GM23338 (cell line): Measurements from ENCODE around the gene CALHM5. TPM values are rescaled to one million over a fixed set of nuclear protein-coding genes. Genes with fewer than 3 reads are reported as not detected.

ENCODE experiments used
- ATAC-seq: fragments of 200-7000 bp; cut with Tn5 transposase; 3 replicates; pipeline ENCODE4 v1.9.1; 2020
- DNase-seq: peaks from one replicate; pipeline ENCODE4 v3.0.0-alpha.2; 2015; ENCODE audit warnings: low spot score
- H2AFZ ChIP-seq: fragments of 200-600 bp; sonication (generic); 2 replicates; pipeline ENCODE4 v1.8.0; 2016; ENCODE audit warnings: antibody characterized with exemption, mild to moderate bottlenecking, moderate library complexity
- H3F3A ChIP-seq: fragments of 200-600 bp; sonication (generic); replicated peaks from 2 replicates; pipeline ENCODE4 v1.8.0; 2017; ENCODE audit warnings: antibody characterized with exemption, mixed run types, low read depth
- H3K27ac ChIP-seq: fragments of 200-600 bp; sonication (generic); 2 replicates; pipeline ENCODE4 v1.6.1; 2016; ENCODE audit warnings: low read depth
- H3K27me3 ChIP-seq: fragments of 200-600 bp; sonication (generic); 2 replicates; pipeline ENCODE4 v1.8.0; 2016; ENCODE audit warnings: mild to moderate bottlenecking, mixed run types, moderate library complexity; ENCODE audit not compliant: insufficient read depth
- H3K36me3 ChIP-seq: fragments of 200-600 bp; sonication (generic); 2 replicates; pipeline ENCODE4 v1.8.0; 2016; ENCODE audit warnings: mild to moderate bottlenecking; ENCODE audit not compliant: insufficient read depth
- H3K4me1 ChIP-seq: fragments of 200-600 bp; sonication (generic); 2 replicates; pipeline ENCODE4 v1.8.0; 2016; ENCODE audit warnings: mild to moderate bottlenecking, moderate library complexity; ENCODE audit not compliant: insufficient read depth
- H3K4me2 ChIP-seq: fragments of 200-600 bp; sonication (generic); 2 replicates; pipeline ENCODE4 v1.7.1; 2017; ENCODE audit warnings: mixed run types
- H3K4me3 ChIP-seq: fragments of 200-600 bp; sonication (generic); 2 replicates; pipeline ENCODE4 v1.6.1; 2016; ENCODE audit warnings: mixed run types
- H3K79me2 ChIP-seq: fragments of 200-600 bp; sonication (generic); replicated peaks from 2 replicates; pipeline ENCODE4 v1.8.0; 2017; ENCODE audit warnings: mild to moderate bottlenecking; ENCODE audit not compliant: insufficient read depth
- H3K9me2 ChIP-seq: fragments of 200-600 bp; sonication (generic); 2 replicates; pipeline ENCODE4 v1.8.0; 2017; ENCODE audit not compliant: insufficient read depth
- H4K20me1 ChIP-seq: fragments of 200-600 bp; sonication (generic); replicated peaks from 2 replicates; pipeline ENCODE4 v1.8.0; 2017; ENCODE audit warnings: mild to moderate bottlenecking; ENCODE audit not compliant: insufficient read depth
- H3K27ac Mint-ChIP-seq: 2 replicates; pipeline ENCODE4 v1.8.0; 2020; ENCODE audit warnings: inconsistent platforms, mild to moderate bottlenecking, moderate library complexity, mixed read lengths
- H3K27me3 Mint-ChIP-seq: 3 replicates; pipeline ENCODE4 v1.8.0; 2022; ENCODE audit warnings: low read depth, mild to moderate bottlenecking, moderate library complexity, mixed read lengths, inconsistent platforms; ENCODE audit not compliant: insufficient read depth, poor library complexity
- H3K36me3 Mint-ChIP-seq: 3 replicates; pipeline ENCODE4 v1.8.0; 2021; ENCODE audit warnings: low read depth, mild to moderate bottlenecking, inconsistent platforms, moderate library complexity, mixed read lengths
- H3K4me1 Mint-ChIP-seq: 3 replicates; pipeline ENCODE4 v1.8.0; 2020; ENCODE audit warnings: mild to moderate bottlenecking, inconsistent platforms, mixed read lengths
- H3K4me3 Mint-ChIP-seq: 3 replicates; pipeline ENCODE4 v1.8.0; 2021; ENCODE audit warnings: moderate library complexity, mild to moderate bottlenecking, inconsistent platforms, mixed read lengths
- H3K9me3 Mint-ChIP-seq: 3 replicates; pipeline ENCODE4 v1.8.0; 2020; ENCODE audit warnings: moderate library complexity, mild to moderate bottlenecking, inconsistent platforms, mixed read lengths
- CREB1 ChIP-seq: fragments of 250-450 bp; sonication (Bioruptor Pico); IDR thresholded peaks from 2 replicates; pipeline ENCODE4 v1.5.0; 2020; ENCODE audit warnings: low read depth, mild to moderate bottlenecking, moderate library complexity
- EZH2 ChIP-seq: fragments of 200-600 bp; sonication (generic); IDR thresholded peaks from one replicate; pipeline ENCODE4 v1.8.0; 2017; ENCODE audit warnings: antibody characterized with exemption, mild to moderate bottlenecking, low read depth; ENCODE audit not compliant: unreplicated experiment
- JUNB ChIP-seq: IDR thresholded peaks from one replicate; pipeline ENCODE4 v1.6.1; 2016; ENCODE audit warnings: antibody characterized with exemption; ENCODE audit not compliant: unreplicated experiment
- NANOG ChIP-seq: IDR thresholded peaks from 2 replicates; pipeline ENCODE4 v1.6.1; 2016; ENCODE audit warnings: antibody characterized with exemption, borderline replicate concordance
- POLR2AphosphoS5 ChIP-seq: IDR thresholded peaks from 2 replicates; pipeline ENCODE4 v1.6.1; 2016; ENCODE audit warnings: antibody characterized with exemption, low read depth
- STAT1 ChIP-seq: IDR thresholded peaks from one replicate; pipeline ENCODE4 v1.6.1; 2016; ENCODE audit warnings: antibody characterized with exemption; ENCODE audit not compliant: unreplicated experiment
- ZNF114 ChIP-seq: fragments of 250-450 bp; sonication (Bioruptor Pico); IDR thresholded peaks from 2 replicates; pipeline ENCODE4 v1.5.0; 2020; ENCODE audit warnings: mild to moderate bottlenecking, moderate library complexity
- ZNF331 ChIP-seq: fragments of 250-450 bp; sonication (Bioruptor Pico); IDR thresholded peaks from 2 replicates; pipeline ENCODE4 v1.5.0; 2020; ENCODE audit warnings: low read depth, mild to moderate bottlenecking, moderate library complexity
- polyA plus RNA-seq: library from polyadenylated mRNA; unstranded; fragments of >200 nt; fragmentation: Nextera tagmentation; extraction: Ambion mirVana; gene quantifications from 2 replicates; pipeline ENCODE4 v1.2.1, GENCODE V29; 2016
- total RNA-seq: library from RNA; depleted of rRNA; stranded (reverse); fragments of >200 nt; shearing (Covaris generic); gene quantifications from 2 replicates; pipeline ENCODE4 v1.2.3, GENCODE V29; 2014
- TF ChIP-seq, protein P1 (sequence below), 2 experiments: fragments of 200-600 bp in 1 of 2; sonication (generic) in 1 of 2; conservative IDR thresholded peaks; 2 replicates each; pipeline versions ENCODE4 v1.5.1 to v1.6.1; 2016 to 2017; ENCODE audit warnings: antibody characterized with exemption in 2 of 2, low read depth in 2 of 2, mild to moderate bottlenecking in 2 of 2, moderate library complexity in 1 of 2
- TF ChIP-seq, protein P2 (sequence below): IDR thresholded peaks from 2 replicates; pipeline ENCODE4 v1.6.1; 2016; ENCODE audit warnings: antibody characterized with exemption
- TF ChIP-seq, protein P3 (sequence below): IDR thresholded peaks from one replicate; pipeline ENCODE4 v1.6.1; 2018; ENCODE audit warnings: antibody characterized with exemption; ENCODE audit not compliant: unreplicated experiment

Gene CALHM5
- total and polyA plus RNA-seq, 2 experiments from 2014 or later = 0.02 to 0.10 TPM

DNA sequence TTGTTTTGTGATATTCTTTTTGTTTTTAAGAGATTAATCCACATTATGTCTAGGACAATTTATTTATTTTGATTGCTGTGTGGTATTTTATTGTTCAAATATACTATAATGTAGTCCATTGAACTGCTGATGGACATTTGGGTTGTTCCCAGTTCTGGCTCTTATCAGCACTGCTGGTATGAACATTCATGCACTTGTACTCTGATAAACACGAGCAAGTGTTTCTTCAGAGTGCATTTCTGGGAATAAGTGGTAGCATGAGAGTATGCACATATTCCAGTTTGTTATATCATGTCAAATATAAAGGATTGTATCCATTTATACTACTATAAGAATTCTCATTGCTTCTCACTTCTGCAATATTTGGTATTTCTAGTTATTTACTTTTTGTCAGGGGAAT lies 43.1 kb upstream of the CALHM5 start:
- TF ChIP-seq JUNB (no peak), EZH2 (no peak), CREB1 (CRISPR knock-in tag) (no peak), NANOG (no peak), ZNF114 (CRISPR knock-in tag) (no peak)
- TF ChIP-seq, protein P1, sequence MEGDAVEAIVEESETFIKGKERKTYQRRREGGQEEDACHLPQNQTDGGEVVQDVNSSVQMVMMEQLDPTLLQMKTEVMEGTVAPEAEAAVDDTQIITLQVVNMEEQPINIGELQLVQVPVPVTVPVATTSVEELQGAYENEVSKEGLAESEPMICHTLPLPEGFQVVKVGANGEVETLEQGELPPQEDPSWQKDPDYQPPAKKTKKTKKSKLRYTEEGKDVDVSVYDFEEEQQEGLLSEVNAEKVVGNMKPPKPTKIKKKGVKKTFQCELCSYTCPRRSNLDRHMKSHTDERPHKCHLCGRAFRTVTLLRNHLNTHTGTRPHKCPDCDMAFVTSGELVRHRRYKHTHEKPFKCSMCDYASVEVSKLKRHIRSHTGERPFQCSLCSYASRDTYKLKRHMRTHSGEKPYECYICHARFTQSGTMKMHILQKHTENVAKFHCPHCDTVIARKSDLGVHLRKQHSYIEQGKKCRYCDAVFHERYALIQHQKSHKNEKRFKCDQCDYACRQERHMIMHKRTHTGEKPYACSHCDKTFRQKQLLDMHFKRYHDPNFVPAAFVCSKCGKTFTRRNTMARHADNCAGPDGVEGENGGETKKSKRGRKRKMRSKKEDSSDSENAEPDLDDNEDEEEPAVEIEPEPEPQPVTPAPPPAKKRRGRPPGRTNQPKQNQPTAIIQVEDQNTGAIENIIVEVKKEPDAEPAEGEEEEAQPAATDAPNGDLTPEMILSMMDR (conservative IDR thresholded peaks at IDR 0.05; ENCODE audit: low read depth in 2 of 2) = no peak
- TF ChIP-seq, protein P2, sequence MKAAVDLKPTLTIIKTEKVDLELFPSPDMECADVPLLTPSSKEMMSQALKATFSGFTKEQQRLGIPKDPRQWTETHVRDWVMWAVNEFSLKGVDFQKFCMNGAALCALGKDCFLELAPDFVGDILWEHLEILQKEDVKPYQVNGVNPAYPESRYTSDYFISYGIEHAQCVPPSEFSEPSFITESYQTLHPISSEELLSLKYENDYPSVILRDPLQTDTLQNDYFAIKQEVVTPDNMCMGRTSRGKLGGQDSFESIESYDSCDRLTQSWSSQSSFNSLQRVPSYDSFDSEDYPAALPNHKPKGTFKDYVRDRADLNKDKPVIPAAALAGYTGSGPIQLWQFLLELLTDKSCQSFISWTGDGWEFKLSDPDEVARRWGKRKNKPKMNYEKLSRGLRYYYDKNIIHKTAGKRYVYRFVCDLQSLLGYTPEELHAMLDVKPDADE = no peak
- peaks cover 18% of the 10 kb centered on the region for H3K4me1 Mint-ChIP-seq
- Histone ChIP-seq H3K27me3 (peaks cover 8% of the 10 kb centered on the region), H3K4me3 (no peak overlapping the region), H3F3A (no peaks in the 10 kb centered on the region), H2AFZ (no peak overlapping the region), H3K27ac (no peak overlapping the region), H3K4me1 (no peaks in the 10 kb centered on the region; the same call in 1 of the 2 replicates), H3K4me2 (no peak overlapping the region), H3K9me2 (no peaks in the 10 kb centered on the region), H3K79me2 (no peaks in the 10 kb centered on the region), H4K20me1 (no peaks in the 10 kb centered on the region), H3K36me3 (no peaks in the 10 kb centered on the region)
- no peak overlapping the region for H3K27ac Mint-ChIP-seq
- ATAC-seq (no peak), DNase-seq (no peak)
- no peak overlapping the region for H3K4me3 Mint-ChIP-seq
- peaks cover 4% of the 10 kb centered on the region for H3K27me3 Mint-ChIP-seq
- H3K36me3 Mint-ChIP-seq = no peaks in the 10 kb centered on the region
- H3K9me3 Mint-ChIP-seq = no peaks in the 10 kb centered on the region

DNA sequence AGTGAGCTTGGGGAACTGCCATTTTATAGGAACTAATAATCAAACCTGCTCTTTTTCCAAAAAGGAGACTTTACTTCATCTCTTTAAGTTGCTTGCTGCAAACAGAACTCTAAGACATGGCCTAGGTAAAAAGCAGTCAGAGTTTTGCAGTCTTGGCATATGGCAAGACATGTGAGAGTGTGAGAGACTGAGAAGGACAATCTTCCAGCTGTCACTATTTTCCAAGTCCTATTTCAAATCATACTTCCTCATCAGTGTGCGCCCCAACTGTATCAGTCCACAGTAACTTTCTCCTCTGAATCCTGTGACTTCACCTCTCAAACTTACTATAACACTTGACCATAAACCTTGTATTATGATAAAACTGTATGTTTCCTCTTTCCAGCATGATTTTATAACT lies 39.9 kb upstream of the CALHM5 start:
- Histone ChIP-seq H3K79me2 (no peaks in the 10 kb centered on the region), H3K4me2 (no peak overlapping the region), H3F3A (no peaks in the 10 kb centered on the region), H3K4me1 (no peaks in the 10 kb centered on the region; the same call in 1 of the 2 replicates), H3K9me2 (no peaks in the 10 kb centered on the region), H4K20me1 (no peaks in the 10 kb centered on the region), H3K27ac (no peak overlapping the region), H2AFZ (no peak overlapping the region), H3K27me3 (no peaks in the 10 kb centered on the region), H3K36me3 (no peaks in the 10 kb centered on the region), H3K4me3 (no peak overlapping the region)
- peaks cover 5% of the 10 kb centered on the region for H3K27me3 Mint-ChIP-seq
- H3K9me3 Mint-ChIP-seq = no peaks in the 10 kb centered on the region
- H3K4me1 Mint-ChIP-seq = 0 out of 3 replicates have a peak, but pooled peaks cover 4% of the 10 kb centered on the region
- no peak for ATAC-seq
- no peak overlapping the region for H3K4me3 Mint-ChIP-seq
- no peak for DNase-seq
- H3K27ac Mint-ChIP-seq = no peak overlapping the region
- H3K36me3 Mint-ChIP-seq = no peaks in the 10 kb centered on the region
- TF ChIP-seq, protein P2 = no peak
- TF ChIP-seq ZNF331 (CRISPR knock-in tag) (no peak), STAT1 (no peak), POLR2AphosphoS5 (no peak), CREB1 (CRISPR knock-in tag) (no peak), EZH2 (no peak)
- TF ChIP-seq, protein P3, sequence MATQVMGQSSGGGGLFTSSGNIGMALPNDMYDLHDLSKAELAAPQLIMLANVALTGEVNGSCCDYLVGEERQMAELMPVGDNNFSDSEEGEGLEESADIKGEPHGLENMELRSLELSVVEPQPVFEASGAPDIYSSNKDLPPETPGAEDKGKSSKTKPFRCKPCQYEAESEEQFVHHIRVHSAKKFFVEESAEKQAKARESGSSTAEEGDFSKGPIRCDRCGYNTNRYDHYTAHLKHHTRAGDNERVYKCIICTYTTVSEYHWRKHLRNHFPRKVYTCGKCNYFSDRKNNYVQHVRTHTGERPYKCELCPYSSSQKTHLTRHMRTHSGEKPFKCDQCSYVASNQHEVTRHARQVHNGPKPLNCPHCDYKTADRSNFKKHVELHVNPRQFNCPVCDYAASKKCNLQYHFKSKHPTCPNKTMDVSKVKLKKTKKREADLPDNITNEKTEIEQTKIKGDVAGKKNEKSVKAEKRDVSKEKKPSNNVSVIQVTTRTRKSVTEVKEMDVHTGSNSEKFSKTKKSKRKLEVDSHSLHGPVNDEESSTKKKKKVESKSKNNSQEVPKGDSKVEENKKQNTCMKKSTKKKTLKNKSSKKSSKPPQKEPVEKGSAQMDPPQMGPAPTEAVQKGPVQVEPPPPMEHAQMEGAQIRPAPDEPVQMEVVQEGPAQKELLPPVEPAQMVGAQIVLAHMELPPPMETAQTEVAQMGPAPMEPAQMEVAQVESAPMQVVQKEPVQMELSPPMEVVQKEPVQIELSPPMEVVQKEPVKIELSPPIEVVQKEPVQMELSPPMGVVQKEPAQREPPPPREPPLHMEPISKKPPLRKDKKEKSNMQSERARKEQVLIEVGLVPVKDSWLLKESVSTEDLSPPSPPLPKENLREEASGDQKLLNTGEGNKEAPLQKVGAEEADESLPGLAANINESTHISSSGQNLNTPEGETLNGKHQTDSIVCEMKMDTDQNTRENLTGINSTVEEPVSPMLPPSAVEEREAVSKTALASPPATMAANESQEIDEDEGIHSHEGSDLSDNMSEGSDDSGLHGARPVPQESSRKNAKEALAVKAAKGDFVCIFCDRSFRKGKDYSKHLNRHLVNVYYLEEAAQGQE = no peak
- TF ChIP-seq, protein P1 (conservative IDR thresholded peaks at IDR 0.05; ENCODE audit: low read depth in 2 of 2) = no peak
